HG02970 (cell line): Measurements from ENCODE around the gene IBTK.
A peak's percentile ranks its signal among the peaks of the same experiment; 100 is the strongest.
"Not testable (repeated sequence)": the region's sequence is repeated elsewhere in the genome, so short reads cannot be mapped to it uniquely, and the experiment has no call there.

Experiments used
- ATAC-seq: cut with Tn5 transposase; IDR thresholded peaks from one replicate; pipeline ENCODE4 v1.9.1; 2021; ENCODE audit warnings: mild to moderate bottlenecking, moderate library complexity, moderate number of reproducible peaks; ENCODE audit not compliant: unreplicated experiment, low FRiP score

Gene IBTK

GRCh38 chr6:82247505-82248272, at the start of gene IBTK:
Gene IBTK, minus strand, starts transcription at chr6:82247744. Its CDS starts 7,258 bp downstream, at chr6:82240486.
- ATAC-seq = peak; percentile 74

- ATAC-seq = no peak
Measured at GRCh38 chr6:82283771-82284410, 36.3 kb upstream of the IBTK start.

- not testable (repeated sequence) for ATAC-seq
Measured at GRCh38 chr6:82281550-82281949, 34.0 kb upstream of the IBTK start.

GRCh38 chr6:82277686-82278085, 30.1 kb upstream of the IBTK start:
- no peak for ATAC-seq

GRCh38 chr6:82275686-82276085, 28.1 kb upstream of the IBTK start:
- no peak for ATAC-seq

- ATAC-seq = no peak
Measured at GRCh38 chr6:82273295-82273694, 25.8 kb upstream of the IBTK start.

- no peak for ATAC-seq
Measured at GRCh38 chr6:82270881-82271635, 23.5 kb upstream of the IBTK start.

GRCh38 chr6:82268301-82268846, 20.8 kb upstream of the IBTK start:
- no peak for ATAC-seq

- ATAC-seq = no peak
Measured at GRCh38 chr6:82264824-82265223, 17.3 kb upstream of the IBTK start.

GRCh38 chr6:82264321-82264720, 16.8 kb upstream of the IBTK start:
- no peak for ATAC-seq

- no peak for ATAC-seq
Measured at GRCh38 chr6:82263916-82264315, 16.4 kb upstream of the IBTK start.

GRCh38 chr6:82260997-82261732, 13.6 kb upstream of the IBTK start:
- no peak for ATAC-seq

- ATAC-seq = no peak
Measured at GRCh38 chr6:82259389-82259788, 11.8 kb upstream of the IBTK start.

GRCh38 chr6:82257088-82257774, 9.7 kb upstream of the IBTK start:
- ATAC-seq = no peak

- ATAC-seq = not testable (repeated sequence)
Measured at GRCh38 chr6:82254722-82255121, 7.2 kb upstream of the IBTK start.

- no peak for ATAC-seq
Measured at GRCh38 chr6:82251942-82252341, 4.4 kb upstream of the IBTK start.

GRCh38 chr6:82249381-82250253, 2.1 kb upstream of the IBTK start:
- no peak for ATAC-seq

GRCh38 chr6:82248273-82248735, 760 bp upstream of the IBTK start:
- ATAC-seq = peak; percentile 72
